MM.1S (cell line): ENCODE measurements around the gene RABL3.
"Not testable (repeated sequence)": the region's sequence is repeated elsewhere in the genome, so short reads cannot be mapped to it uniquely, and the experiment has no call there.

Experiments used
- EZH2 ChIP-seq: fragments of 300-600 bp; sonication (generic); optimal IDR thresholded peaks from 2 replicates; pipeline ENCODE3; 2017; ENCODE audit warnings: low read depth, mild to moderate bottlenecking, antibody characterized with exemption, low read length, mixed read lengths
- EZH2phosphoT487 ChIP-seq: fragments of 300-600 bp; sonication (generic); IDR thresholded peaks from 2 replicates; pipeline ENCODE4 v1.6.1; 2018; ENCODE audit warnings: antibody characterized with exemption, low read length
- TF ChIP-seq, protein P1 (sequence below): fragments of 300-600 bp; sonication (generic); IDR thresholded peaks from 2 replicates; pipeline ENCODE4 v1.5.1; 2016; ENCODE audit warnings: antibody characterized with exemption, low read length, mixed read lengths

DNA sequence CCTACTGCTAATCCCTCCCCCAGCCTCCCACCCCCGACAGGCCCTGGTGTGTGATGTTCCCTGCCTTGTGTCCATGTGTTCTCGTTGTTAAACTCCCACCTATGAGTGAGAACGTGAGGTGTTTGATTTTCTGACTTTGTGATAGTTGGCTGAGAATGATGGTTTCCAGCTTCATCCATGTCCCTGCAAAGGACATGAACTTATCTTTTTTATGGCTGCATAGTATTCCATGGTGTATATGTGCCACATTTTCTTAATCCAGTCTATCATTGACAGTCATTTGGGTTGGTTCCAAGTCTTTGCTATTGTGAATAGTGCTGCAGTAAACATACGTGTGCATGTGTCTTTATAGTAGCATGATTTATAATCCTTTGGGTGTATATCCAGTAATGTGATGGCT, 16.2 kb upstream of the RABL3 start:
- TF ChIP-seq, protein P1, sequence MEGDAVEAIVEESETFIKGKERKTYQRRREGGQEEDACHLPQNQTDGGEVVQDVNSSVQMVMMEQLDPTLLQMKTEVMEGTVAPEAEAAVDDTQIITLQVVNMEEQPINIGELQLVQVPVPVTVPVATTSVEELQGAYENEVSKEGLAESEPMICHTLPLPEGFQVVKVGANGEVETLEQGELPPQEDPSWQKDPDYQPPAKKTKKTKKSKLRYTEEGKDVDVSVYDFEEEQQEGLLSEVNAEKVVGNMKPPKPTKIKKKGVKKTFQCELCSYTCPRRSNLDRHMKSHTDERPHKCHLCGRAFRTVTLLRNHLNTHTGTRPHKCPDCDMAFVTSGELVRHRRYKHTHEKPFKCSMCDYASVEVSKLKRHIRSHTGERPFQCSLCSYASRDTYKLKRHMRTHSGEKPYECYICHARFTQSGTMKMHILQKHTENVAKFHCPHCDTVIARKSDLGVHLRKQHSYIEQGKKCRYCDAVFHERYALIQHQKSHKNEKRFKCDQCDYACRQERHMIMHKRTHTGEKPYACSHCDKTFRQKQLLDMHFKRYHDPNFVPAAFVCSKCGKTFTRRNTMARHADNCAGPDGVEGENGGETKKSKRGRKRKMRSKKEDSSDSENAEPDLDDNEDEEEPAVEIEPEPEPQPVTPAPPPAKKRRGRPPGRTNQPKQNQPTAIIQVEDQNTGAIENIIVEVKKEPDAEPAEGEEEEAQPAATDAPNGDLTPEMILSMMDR = not testable (repeated sequence)
- not testable (repeated sequence) for TF ChIP-seq EZH2, EZH2phosphoT487
